SJCRH30 (cell line): Measurements from ENCODE around the gene GPR108. TPM values are rescaled to one million over a fixed set of nuclear protein-coding genes. Genes with fewer than 3 reads are reported as not detected.

ENCODE experiments used
- DNase-seq, 2 experiments: peaks; one replicate each; pipeline ENCODE4 v3.0.0-alpha.2; 2015 to 2020
- H3K27ac ChIP-seq: fragments of 250-450 bp; sonication (Bioruptor Pico); 2 replicates; pipeline ENCODE4 v1.5.1; 2020; ENCODE audit warnings: mild to moderate bottlenecking, moderate library complexity
- H3K27me3 ChIP-seq: fragments of 250-450 bp; sonication (Bioruptor Pico); 2 replicates; pipeline ENCODE4 v1.5.1; 2020; ENCODE audit warnings: mild to moderate bottlenecking, moderate library complexity
- H3K36me3 ChIP-seq: fragments of 250-450 bp; sonication (Bioruptor Pico); 2 replicates; pipeline ENCODE4 v1.5.1; 2020; ENCODE audit warnings: mild to moderate bottlenecking, moderate library complexity
- H3K4me1 ChIP-seq: fragments of 250-450 bp; sonication (Bioruptor Pico); 2 replicates; pipeline ENCODE4 v1.5.1; 2020; ENCODE audit warnings: mild to moderate bottlenecking, moderate library complexity
- H3K4me3 ChIP-seq: fragments of 250-450 bp; sonication (Bioruptor Pico); 2 replicates; pipeline ENCODE4 v1.5.1; 2020; ENCODE audit warnings: mild to moderate bottlenecking, moderate library complexity
- H3K9me3 ChIP-seq: fragments of 250-450 bp; sonication (Bioruptor Pico); replicated peaks from 2 replicates; pipeline ENCODE4 v1.5.1; 2020; ENCODE audit warnings: mild to moderate bottlenecking, moderate library complexity
- total RNA-seq: library from RNA; depleted of rRNA; stranded (reverse); fragments of >200 nt; shearing (Covaris generic); gene quantifications from 2 replicates; pipeline ENCODE4 v1.2.3, GENCODE V29; 2014; rRNA removed

The GPR108 gene
- total RNA-seq, 1 experiment from 2014 or later, result 32.0 TPM

GRCh38 chr19:6682607-6683128 lies 54.7 kb downstream of the GPR108 start:
- no peak for DNase-seq
- Histone ChIP-seq H3K9me3 (no peaks in the 10 kb centered on the region), H3K4me1 (no peaks in the 10 kb centered on the region), H3K27ac (no peak overlapping the region), H3K27me3 (no peaks in the 10 kb centered on the region), H3K36me3 (no peaks in the 10 kb centered on the region), H3K4me3 (no peak overlapping the region)

GRCh38 chr19:6680141-6680540 lies 57.2 kb downstream of the GPR108 start:
- no peaks in the 10 kb centered on the region for H3K9me3 ChIP-seq
- H3K4me1 ChIP-seq, result no peaks in the 10 kb centered on the region
- no peak for DNase-seq
- H3K27ac ChIP-seq, result no peak overlapping the region
- no peaks in the 10 kb centered on the region for H3K27me3 ChIP-seq
- no peaks in the 10 kb centered on the region for H3K36me3 ChIP-seq
- no peak overlapping the region for H3K4me3 ChIP-seq

Other genes with a start within 250 kb of the GPR108 start
- not detected in 2 replicates for gene TUBB4A, start 235.3 kb downstream of the GPR108 start, total RNA-seq
- gene TNFSF9, start 206.6 kb downstream of the GPR108 start, total RNA-seq, result not detected in 2 replicates
- gene CD70, start 146.4 kb downstream of the GPR108 start, total RNA-seq, result not detected in 2 replicates
- gene TNFSF14, start 67.4 kb downstream of the GPR108 start, total RNA-seq, result not detected in 2 replicates
- not detected in 2 replicates for gene C3, start 16.9 kb downstream of the GPR108 start, total RNA-seq
- gene TRIP10, start 2.1 kb upstream of the GPR108 start, total RNA-seq, result 39.3 and 40.5 TPM in 2 replicates
- not detected in 2 replicates for gene SH2D3A, start 29.9 kb upstream of the GPR108 start, total RNA-seq
- not detected in 2 replicates for gene VAV1, start 35.1 kb upstream of the GPR108 start, total RNA-seq
- not detected in 2 replicates for gene ADGRE1, start 150.0 kb upstream of the GPR108 start, total RNA-seq